K562 (cell line): ENCODE data around the gene SIGLEC11. TPM values are rescaled to one million over a fixed set of nuclear protein-coding genes. Genes with fewer than 3 reads are reported as not detected.

ENCODE experiments used
- ADNP ChIP-seq: fragments of 200-800 bp; sonication (Bioruptor generic); IDR thresholded peaks from 2 replicates; pipeline ENCODE4 v1.6.1; 2016; ENCODE audit warnings: missing genetic modification characterization, missing compliant biosample characterization
- CREB1 ChIP-seq, 2 experiments: sonication (generic) in 1 of 2; formaldehyde crosslinking in 1 of 2; IDR thresholded peaks; 2 replicates each; pipeline versions ENCODE4 v1.6.1 to v1.8.0; 2012 to 2022; ENCODE audit warnings: inconsistent platforms in 1 of 2, mild to moderate bottlenecking in 1 of 2, missing genetic modification reagents in 1 of 2, moderate library complexity in 1 of 2
- CXXC5 ChIP-seq: fragments of 250-450 bp; sonication (Bioruptor Pico); IDR thresholded peaks from 2 replicates; pipeline ENCODE4 v1.8.0; 2022; ENCODE audit warnings: inconsistent platforms, mild to moderate bottlenecking, moderate library complexity
- EHMT2 ChIP-seq: fragments of 450-650 bp; IDR thresholded peaks from 2 replicates; pipeline ENCODE4 v1.6.1; 2018; ENCODE audit warnings: antibody characterized with exemption
- ESRRA ChIP-seq: fragments of 450-650 bp; IDR thresholded peaks from 2 replicates; pipeline ENCODE4 v1.6.1; 2014; ENCODE audit warnings: low read depth, mild to moderate bottlenecking, moderate library complexity, borderline replicate concordance
- FOXJ2 ChIP-seq: fragments of 200-800 bp; sonication (Bioruptor generic); IDR thresholded peaks from 2 replicates; pipeline ENCODE4 v1.6.1; 2016; ENCODE audit warnings: missing genetic modification characterization, missing compliant biosample characterization
- HEY1 ChIP-seq: fragments of 250-450 bp; sonication (Bioruptor Pico); IDR thresholded peaks from 2 replicates; pipeline ENCODE4 v1.5.0; 2020; ENCODE audit warnings: mild to moderate bottlenecking, moderate library complexity, borderline replicate concordance
- OTX1 ChIP-seq: fragments of 450-650 bp; formaldehyde crosslinking; IDR thresholded peaks from 2 replicates; pipeline ENCODE4 v1.4.0; 2022; ENCODE audit warnings: mild to moderate bottlenecking
- ZBED1 ChIP-seq: IDR thresholded peaks from 2 replicates; pipeline ENCODE4 v1.6.1; 2014
- ZFP1 ChIP-seq: fragments of 450-650 bp; formaldehyde crosslinking; IDR thresholded peaks from 2 replicates; pipeline ENCODE4 v1.4.0; 2020; ENCODE audit warnings: mild to moderate bottlenecking, mixed read lengths
- ZNF354B ChIP-seq: fragments of 250-450 bp; sonication (Bioruptor Pico); IDR thresholded peaks from 2 replicates; pipeline ENCODE4 v1.4.0; 2020
- ZSCAN29 ChIP-seq: fragments of 450-650 bp; IDR thresholded peaks from 2 replicates; pipeline ENCODE4 v1.6.1; 2017
- polyA plus RNA-seq, 8 experiments: library from polyadenylated mRNA; depleted of rRNA in 4 of 8; stranded (reverse) in 5 of 8; unstranded in 3 of 8; fragments of >200 nt; fragmentation: Nextera tagmentation in 2 of 8; fragmentation: Illumina TruSeq in 1 of 8; extraction: Ambion mirVana in 2 of 8; extraction: Trizol in 1 of 8; gene quantifications; 2 replicates each; pipeline versions ENCODE4 v1.2.1 to v1.2.3, GENCODE V29; 2011 to 2014; ENCODE audit warnings: inconsistent platforms in 1 of 8, missing spikeins in 1 of 8
- total RNA-seq, 7 experiments: library from RNA; depleted of rRNA in 6 of 7; stranded (reverse); fragments of >200 nt in 6 of 7; fragmentation: Illumina TruSeq in 2 of 7; extraction: Trizol in 2 of 7; gene quantifications; 2 replicates each; pipeline versions ENCODE4 v1.2.1 to v1.2.3, GENCODE V29; 2011 to 2021; ENCODE audit warnings: low replicate concordance in 1 of 7
- TF ChIP-seq, protein P1 (sequence below): IDR thresholded peaks from 2 replicates; pipeline ENCODE4 v1.6.1; 2011; ENCODE audit warnings: borderline replicate concordance, low read depth, mild to moderate bottlenecking, moderate library complexity, low read length; ENCODE audit not compliant: insufficient read depth, poor library complexity, severe bottlenecking
- TF ChIP-seq, protein P2 (sequence below), 2 experiments: fragments of 450-650 bp; IDR thresholded peaks; 2 replicates each; pipeline ENCODE4 v1.6.1; 2016

Gene SIGLEC11
- total and polyA plus RNA-seq, 9 of the 15 experiments (the other 6 are each of a cell fraction or from before 2014, with no cell fraction given): not detected

DNA sequence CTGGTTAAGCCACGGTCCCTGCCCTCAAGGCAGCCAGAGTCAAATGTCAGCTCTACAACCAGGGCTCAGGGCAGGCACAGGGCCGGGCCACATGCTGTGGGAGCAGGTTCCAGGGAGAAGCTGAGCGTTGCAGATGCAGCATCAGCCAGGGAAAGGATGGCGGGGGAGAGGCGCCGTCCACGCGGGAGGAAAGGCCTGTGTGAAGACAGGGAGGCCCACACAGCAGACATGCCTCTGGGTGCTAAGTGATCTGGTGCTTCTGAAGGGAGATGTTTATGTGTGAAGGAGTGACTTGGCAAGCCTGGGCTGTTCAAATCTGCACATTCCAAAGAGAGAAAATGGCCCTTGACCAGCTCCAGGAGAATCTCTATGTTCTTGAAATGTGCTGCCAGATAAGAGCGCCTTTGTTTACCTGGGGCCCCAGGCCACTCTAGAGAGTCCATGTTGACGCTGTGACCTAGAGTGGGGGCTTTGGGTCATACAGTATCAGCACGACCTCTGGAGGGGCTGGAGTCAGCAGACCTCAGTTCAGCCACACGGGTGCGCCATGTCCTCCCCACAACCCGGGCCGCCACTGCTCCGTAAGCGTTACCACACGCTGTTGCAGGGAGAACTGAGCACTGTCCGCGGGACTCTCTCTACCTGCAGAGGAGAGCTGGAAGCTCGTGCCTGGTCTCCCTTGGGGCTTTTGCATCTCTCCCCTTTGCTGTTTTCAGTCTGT is 47.8 kb downstream of the SIGLEC11 start (continued):
- TF ChIP-seq, protein P1, sequence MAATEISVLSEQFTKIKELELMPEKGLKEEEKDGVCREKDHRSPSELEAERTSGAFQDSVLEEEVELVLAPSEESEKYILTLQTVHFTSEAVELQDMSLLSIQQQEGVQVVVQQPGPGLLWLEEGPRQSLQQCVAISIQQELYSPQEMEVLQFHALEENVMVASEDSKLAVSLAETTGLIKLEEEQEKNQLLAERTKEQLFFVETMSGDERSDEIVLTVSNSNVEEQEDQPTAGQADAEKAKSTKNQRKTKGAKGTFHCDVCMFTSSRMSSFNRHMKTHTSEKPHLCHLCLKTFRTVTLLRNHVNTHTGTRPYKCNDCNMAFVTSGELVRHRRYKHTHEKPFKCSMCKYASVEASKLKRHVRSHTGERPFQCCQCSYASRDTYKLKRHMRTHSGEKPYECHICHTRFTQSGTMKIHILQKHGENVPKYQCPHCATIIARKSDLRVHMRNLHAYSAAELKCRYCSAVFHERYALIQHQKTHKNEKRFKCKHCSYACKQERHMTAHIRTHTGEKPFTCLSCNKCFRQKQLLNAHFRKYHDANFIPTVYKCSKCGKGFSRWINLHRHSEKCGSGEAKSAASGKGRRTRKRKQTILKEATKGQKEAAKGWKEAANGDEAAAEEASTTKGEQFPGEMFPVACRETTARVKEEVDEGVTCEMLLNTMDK: peak; percentile 60
- TF ChIP-seq ADNP (tag) (no peak), ZBED1 (no peak), ZNF354B (CRISPR knock-in tag) (no peak), FOXJ2 (tag) (no peak), ESRRA (0 out of 2 replicates have a peak, but pooled peaks have one; percentile 19), EHMT2 (no peak), OTX1 (CRISPR knock-in tag) (no peak), ZSCAN29 (no peak), HEY1 (CRISPR knock-in tag) (no peak), CXXC5 (CRISPR knock-in tag) (0 out of 2 replicates have a peak, but pooled peaks have one; percentile 18), CREB1 (IDR thresholded peaks at IDR 0.05) (no peak), CREB1 (CRISPR knock-in tag; IDR thresholded peaks at IDR 0.05) (no peak), ZFP1 (no peak)
- TF ChIP-seq, protein P2, sequence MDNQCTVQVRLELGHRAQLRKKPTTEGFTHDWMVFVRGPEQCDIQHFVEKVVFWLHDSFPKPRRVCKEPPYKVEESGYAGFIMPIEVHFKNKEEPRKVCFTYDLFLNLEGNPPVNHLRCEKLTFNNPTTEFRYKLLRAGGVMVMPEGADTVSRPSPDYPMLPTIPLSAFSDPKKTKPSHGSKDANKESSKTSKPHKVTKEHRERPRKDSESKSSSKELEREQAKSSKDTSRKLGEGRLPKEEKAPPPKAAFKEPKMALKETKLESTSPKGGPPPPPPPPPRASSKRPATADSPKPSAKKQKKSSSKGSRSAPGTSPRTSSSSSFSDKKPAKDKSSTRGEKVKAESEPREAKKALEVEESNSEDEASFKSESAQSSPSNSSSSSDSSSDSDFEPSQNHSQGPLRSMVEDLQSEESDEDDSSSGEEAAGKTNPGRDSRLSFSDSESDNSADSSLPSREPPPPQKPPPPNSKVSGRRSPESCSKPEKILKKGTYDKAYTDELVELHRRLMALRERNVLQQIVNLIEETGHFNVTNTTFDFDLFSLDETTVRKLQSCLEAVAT (IDR thresholded peaks at IDR 0.05): peak in 1 of 2 experiments; percentile 41; a peak in 1 of 4 replicates
